HG03442 (cell line): ENCODE results near the gene TMEM255B.
"Not testable (repeated sequence)": the region's sequence is repeated elsewhere in the genome, so short reads cannot be mapped to it uniquely, and the experiment has no call there.

Experiments
- ATAC-seq: cut with Tn5 transposase; IDR thresholded peaks from one replicate; pipeline ENCODE4 v1.9.1; 2021; ENCODE audit warnings: mild to moderate bottlenecking, moderate library complexity; ENCODE audit not compliant: unreplicated experiment

The TMEM255B gene

GRCh38 chr13:113758651-113759524 lies at the start of gene TMEM255B:
Gene TMEM255B, plus strand, starts transcription at chr13:113759226. Its CDS starts 44 bp downstream, at chr13:113759270.
- peak; percentile 71 for ATAC-seq

GRCh38 chr13:113722921-113723320 lies 36.1 kb upstream of the TMEM255B start:
- no peak for ATAC-seq

GRCh38 chr13:113723410-113724015 lies 35.5 kb upstream of the TMEM255B start:
- no peak for ATAC-seq

GRCh38 chr13:113724016-113724758 lies 34.8 kb upstream of the TMEM255B start:
- no peak for ATAC-seq

GRCh38 chr13:113724780-113725315 lies 34.2 kb upstream of the TMEM255B start:
- ATAC-seq, result peak; percentile 90

GRCh38 chr13:113725329-113726105 lies 33.5 kb upstream of the TMEM255B start:
- ATAC-seq, result not testable (repeated sequence)

GRCh38 chr13:113726106-113726821 lies 32.8 kb upstream of the TMEM255B start:
- not testable (repeated sequence) for ATAC-seq

GRCh38 chr13:113726961-113727411 lies 32.0 kb upstream of the TMEM255B start:
- no peak for ATAC-seq

GRCh38 chr13:113728571-113729054 lies 30.4 kb upstream of the TMEM255B start:
- ATAC-seq, result no peak

GRCh38 chr13:113729187-113730019 lies 29.6 kb upstream of the TMEM255B start:
- ATAC-seq, result no peak

GRCh38 chr13:113730258-113730691 lies 28.8 kb upstream of the TMEM255B start:
- ATAC-seq, result no peak

- ATAC-seq, result no peak
These were observed 28.2 kb upstream of the TMEM255B start for GRCh38 chr13:113730831-113731191.

GRCh38 chr13:113731192-113732175 lies 27.5 kb upstream of the TMEM255B start:
- no peak for ATAC-seq

- no peak for ATAC-seq
These were observed 26.7 kb upstream of the TMEM255B start for GRCh38 chr13:113732176-113732960.

GRCh38 chr13:113732961-113733950 lies 25.8 kb upstream of the TMEM255B start:
- ATAC-seq, result no peak
